ENCODE measurements around the gene SIPA1.

Gene SIPA1

DNA sequence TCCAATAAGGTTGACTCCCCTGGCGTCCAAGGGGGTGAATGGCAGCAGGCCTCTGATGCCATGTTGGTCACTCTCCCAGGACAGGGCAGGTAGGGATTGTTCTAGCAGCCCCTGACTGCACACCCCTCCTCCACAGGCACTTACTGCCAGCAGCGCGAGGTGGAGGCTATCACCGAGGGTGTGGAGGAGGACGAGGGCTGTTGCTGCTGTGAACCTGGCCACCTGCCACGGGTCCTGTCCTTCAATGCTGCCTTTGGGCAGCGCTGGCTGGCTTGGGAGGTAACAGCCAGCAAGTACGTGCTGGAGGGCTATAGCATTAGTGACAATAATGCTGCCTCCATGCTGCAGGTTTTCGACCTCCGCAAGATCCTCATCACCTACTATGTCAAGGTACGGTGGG lies 7.7 kb upstream of the SIPA1 start:
- no peak for TF ChIP-seq CTCF (IDR thresholded peaks at IDR 0.05)
- Histone ChIP-seq H3K9me3 (ENCODE audit: control insufficient read depth, low read length) (no peaks in the 10 kb centered on the region), H2AFZ (no peak overlapping the region), H3K27ac (no peak overlapping the region), H3K4me2 (ENCODE audit: low read length) (no peak overlapping the region), H3K9ac (no peak overlapping the region), H3K4me3 (ENCODE audit: low read depth, low read length) (no peak overlapping the region), H3K27me3 (ENCODE audit: control insufficient read depth, insufficient read depth, low read length) (no peaks in the 10 kb centered on the region), H3K36me3 (ENCODE audit: control insufficient read depth, insufficient read depth, low read length) (no peaks in the 10 kb centered on the region), H3K79me2 (no peaks in the 10 kb centered on the region), H3K4me1 (no peaks in the 10 kb centered on the region)

DNA sequence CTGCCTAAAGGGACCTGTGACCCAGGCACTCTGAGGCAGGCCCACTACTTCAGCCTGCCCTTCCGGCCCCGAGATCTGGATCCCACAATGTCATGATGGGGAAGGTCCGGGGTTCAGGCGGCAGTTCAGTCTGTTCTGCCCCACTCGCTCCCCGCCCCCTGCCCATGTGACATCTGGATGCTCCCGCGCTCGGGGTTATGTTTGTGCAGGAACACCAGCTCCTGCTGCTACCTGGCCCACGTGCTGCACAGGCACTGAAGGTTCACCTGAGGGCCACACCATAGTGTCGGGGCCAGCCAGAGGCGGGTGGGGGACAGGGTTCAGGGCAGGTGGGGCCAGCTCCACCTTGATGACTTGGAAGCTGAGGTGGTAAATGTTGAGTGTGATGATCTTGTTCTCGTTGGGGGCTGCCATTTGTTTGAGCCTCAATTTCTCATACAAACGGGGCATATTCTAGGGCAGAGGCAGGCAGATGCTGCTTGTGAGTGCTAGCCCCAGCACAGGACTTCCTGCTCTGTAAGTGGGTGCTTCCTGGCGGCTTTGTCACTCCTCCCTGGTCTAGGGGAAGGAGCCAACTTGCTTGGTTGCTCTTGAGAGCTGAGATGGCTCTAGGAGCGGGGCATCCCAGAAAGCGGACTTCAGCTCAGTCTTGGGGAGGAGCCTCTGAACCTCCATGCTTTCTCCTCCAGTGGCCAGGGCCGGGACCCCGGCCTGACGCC lies 4.4 kb upstream of the SIPA1 start:
- no peaks in the 10 kb centered on the region for H3K4me1 ChIP-seq
- H3K36me3 ChIP-seq (ENCODE audit: control insufficient read depth, insufficient read depth, low read length): no peaks in the 10 kb centered on the region
- H3K79me2 ChIP-seq: no peaks in the 10 kb centered on the region
- H2AFZ ChIP-seq: no peak overlapping the region
- H3K27me3 ChIP-seq (ENCODE audit: control insufficient read depth, insufficient read depth, low read length): no peaks in the 10 kb centered on the region
- H3K4me3 ChIP-seq (ENCODE audit: low read depth, low read length): no peak overlapping the region
- H3K4me2 ChIP-seq (ENCODE audit: low read length): no peak overlapping the region
- no peak for TF ChIP-seq CTCF (IDR thresholded peaks at IDR 0.05)
- no peaks in the 10 kb centered on the region for H3K9me3 ChIP-seq (ENCODE audit: control insufficient read depth, low read length)
- H3K9ac ChIP-seq: no peak overlapping the region
- no peak overlapping the region for H3K27ac ChIP-seq

DNA sequence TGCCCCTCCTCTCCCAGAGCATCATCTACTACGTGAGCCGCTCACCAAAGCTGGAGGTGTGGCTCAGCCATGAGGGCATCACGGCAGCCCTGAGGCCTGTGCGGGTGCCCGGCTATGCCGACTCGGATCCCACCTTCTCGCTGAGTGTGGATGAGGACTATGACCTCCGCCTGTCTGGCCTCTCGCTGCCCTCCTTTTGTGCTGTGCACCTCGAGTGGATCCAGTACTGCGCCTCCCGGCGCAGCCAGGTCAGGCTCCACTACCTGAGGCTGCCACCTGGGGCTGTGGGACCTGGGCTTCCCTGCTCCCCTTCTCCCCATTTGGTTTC lies 3.8 kb upstream of the SIPA1 start:
- Histone ChIP-seq H3K4me3 (ENCODE audit: low read depth, low read length) (no peak overlapping the region), H3K36me3 (ENCODE audit: control insufficient read depth, insufficient read depth, low read length) (no peaks in the 10 kb centered on the region), H3K27ac (no peak overlapping the region), H3K9ac (no peak overlapping the region), H3K27me3 (ENCODE audit: control insufficient read depth, insufficient read depth, low read length) (no peaks in the 10 kb centered on the region), H3K9me3 (ENCODE audit: control insufficient read depth, low read length) (no peaks in the 10 kb centered on the region), H3K4me1 (no peaks in the 10 kb centered on the region), H2AFZ (no peak overlapping the region), H3K4me2 (ENCODE audit: low read length) (no peak overlapping the region), H3K79me2 (no peaks in the 10 kb centered on the region)
- TF ChIP-seq CTCF (IDR thresholded peaks at IDR 0.05): no peak

DNA sequence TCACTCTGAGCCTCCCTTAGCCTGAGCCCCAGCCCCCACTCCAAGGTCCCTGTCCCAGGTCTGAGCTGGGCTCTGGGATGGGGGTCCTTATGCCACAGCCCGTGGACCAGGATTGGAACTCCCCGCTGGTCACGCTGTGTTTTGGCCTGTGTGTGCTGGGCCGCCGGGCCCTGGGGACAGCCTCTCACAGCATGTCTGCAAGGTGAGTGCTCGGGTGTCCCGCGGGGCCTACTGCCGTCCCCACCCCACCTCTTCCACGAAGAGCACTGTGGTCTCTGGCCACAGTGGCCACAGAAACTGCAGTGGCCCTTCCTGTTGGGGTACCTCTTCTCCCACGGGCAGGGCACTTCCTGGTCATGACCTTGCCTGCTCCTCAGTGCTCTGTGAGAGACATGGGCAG lies 3.5 kb upstream of the SIPA1 start:
- no peak overlapping the region for H3K27ac ChIP-seq
- H3K27me3 ChIP-seq (ENCODE audit: control insufficient read depth, insufficient read depth, low read length): no peaks in the 10 kb centered on the region
- no peaks in the 10 kb centered on the region for H3K4me1 ChIP-seq
- H3K9ac ChIP-seq: no peak overlapping the region
- H3K4me2 ChIP-seq (ENCODE audit: low read length): no peak overlapping the region
- no peak for TF ChIP-seq CTCF (IDR thresholded peaks at IDR 0.05)
- H3K4me3 ChIP-seq (ENCODE audit: low read depth, low read length): no peak overlapping the region
- no peak overlapping the region for H2AFZ ChIP-seq
- no peaks in the 10 kb centered on the region for H3K36me3 ChIP-seq (ENCODE audit: control insufficient read depth, insufficient read depth, low read length)
- no peaks in the 10 kb centered on the region for H3K79me2 ChIP-seq
- H3K9me3 ChIP-seq (ENCODE audit: control insufficient read depth, low read length): no peaks in the 10 kb centered on the region

Measured in parathyroid adenoma (tissue), 2 donors.